Kidney epithelial cell (primary cell): ENCODE results near the gene GPRC5D. TPM values are rescaled to one million over a fixed set of nuclear protein-coding genes. Genes with fewer than 3 reads are reported as not detected.

Experiments
- DNase-seq: peaks from one replicate; pipeline ENCODE4 v3.0.0-alpha.2; 2010; ENCODE audit warnings: low read depth
- H3K27me3 ChIP-seq: 2 replicates; pipeline ENCODE4 v1.6.0; 2011; ENCODE audit warnings: low read length; ENCODE audit not compliant: control insufficient read depth, insufficient read depth
- H3K36me3 ChIP-seq: 2 replicates; pipeline ENCODE4 v1.5.1; 2011; ENCODE audit warnings: low read length; ENCODE audit not compliant: control insufficient read depth, insufficient read depth
- H3K4me3 ChIP-seq: 2 replicates; pipeline ENCODE4 v1.5.1; 2011; ENCODE audit warnings: low read depth, mild to moderate bottlenecking, control low read depth, low read length
- total RNA-seq: library from RNA; depleted of rRNA; stranded (reverse); fragments of >200 nt; gene quantifications from 2 replicates; pipeline ENCODE4 v1.2.3, GENCODE V29; 2015
- TF ChIP-seq, protein P1 (sequence below): IDR thresholded peaks from 2 replicates; pipeline ENCODE4 v1.5.1; 2011; ENCODE audit warnings: mild to moderate bottlenecking, moderate library complexity, low read length, control low read depth, inconsistent platforms; ENCODE audit not compliant: insufficient read depth, poor library complexity, severe bottlenecking

GPRC5D gene
- total RNA-seq, 1 donor from 2014 or later: not detected

DNA sequence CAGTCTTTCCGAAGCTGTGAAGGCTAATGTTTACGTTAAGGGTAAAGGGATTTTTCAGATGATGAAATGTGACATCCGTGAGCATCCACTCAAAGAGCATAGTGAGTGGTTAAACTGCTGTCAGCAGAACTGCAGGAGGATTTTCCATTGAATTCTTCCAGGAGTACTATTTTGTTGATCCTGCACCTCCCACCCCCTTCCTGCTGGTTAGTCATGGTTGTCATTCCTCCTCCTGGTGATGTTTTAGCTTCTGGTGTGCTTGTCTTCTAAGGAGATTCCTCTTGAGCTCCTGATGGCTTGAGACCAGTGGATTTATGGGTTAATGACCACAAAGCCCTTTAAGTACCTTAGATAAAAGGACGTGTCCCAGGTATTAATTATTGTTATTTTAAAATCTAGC, 2.4 kb upstream of the GPRC5D start:
- peak; percentile 21 for DNase-seq
- TF ChIP-seq, protein P1, sequence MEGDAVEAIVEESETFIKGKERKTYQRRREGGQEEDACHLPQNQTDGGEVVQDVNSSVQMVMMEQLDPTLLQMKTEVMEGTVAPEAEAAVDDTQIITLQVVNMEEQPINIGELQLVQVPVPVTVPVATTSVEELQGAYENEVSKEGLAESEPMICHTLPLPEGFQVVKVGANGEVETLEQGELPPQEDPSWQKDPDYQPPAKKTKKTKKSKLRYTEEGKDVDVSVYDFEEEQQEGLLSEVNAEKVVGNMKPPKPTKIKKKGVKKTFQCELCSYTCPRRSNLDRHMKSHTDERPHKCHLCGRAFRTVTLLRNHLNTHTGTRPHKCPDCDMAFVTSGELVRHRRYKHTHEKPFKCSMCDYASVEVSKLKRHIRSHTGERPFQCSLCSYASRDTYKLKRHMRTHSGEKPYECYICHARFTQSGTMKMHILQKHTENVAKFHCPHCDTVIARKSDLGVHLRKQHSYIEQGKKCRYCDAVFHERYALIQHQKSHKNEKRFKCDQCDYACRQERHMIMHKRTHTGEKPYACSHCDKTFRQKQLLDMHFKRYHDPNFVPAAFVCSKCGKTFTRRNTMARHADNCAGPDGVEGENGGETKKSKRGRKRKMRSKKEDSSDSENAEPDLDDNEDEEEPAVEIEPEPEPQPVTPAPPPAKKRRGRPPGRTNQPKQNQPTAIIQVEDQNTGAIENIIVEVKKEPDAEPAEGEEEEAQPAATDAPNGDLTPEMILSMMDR: no peak
- Histone ChIP-seq H3K27me3 (no peaks in the 10 kb centered on the region), H3K4me3 (no peak overlapping the region), H3K36me3 (no peaks in the 10 kb centered on the region)

DNA sequence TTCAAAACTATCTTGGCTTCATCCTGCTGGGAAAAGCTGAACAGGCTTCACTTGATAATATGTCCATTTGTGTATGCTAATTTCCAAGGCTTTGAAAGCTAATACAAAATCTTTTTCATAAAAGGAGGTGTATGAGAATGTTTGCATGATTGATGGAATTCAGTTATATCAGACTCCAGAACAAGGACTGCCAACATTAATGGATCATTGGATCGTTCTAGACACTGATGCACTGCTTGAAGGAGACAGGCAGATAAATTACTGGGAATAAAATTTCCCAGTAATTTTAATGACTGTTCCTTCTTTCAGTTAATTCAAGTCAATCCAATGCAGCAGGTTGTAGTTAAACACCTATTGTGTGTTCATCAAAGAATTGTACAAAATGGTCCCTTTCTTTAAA, 466 bp downstream of the GPRC5D start:
- DNase-seq: no peak
- no peaks in the 10 kb centered on the region for H3K27me3 ChIP-seq
- H3K36me3 ChIP-seq: no peaks in the 10 kb centered on the region
- TF ChIP-seq, protein P1: no peak
- no peak overlapping the region for H3K4me3 ChIP-seq

DNA sequence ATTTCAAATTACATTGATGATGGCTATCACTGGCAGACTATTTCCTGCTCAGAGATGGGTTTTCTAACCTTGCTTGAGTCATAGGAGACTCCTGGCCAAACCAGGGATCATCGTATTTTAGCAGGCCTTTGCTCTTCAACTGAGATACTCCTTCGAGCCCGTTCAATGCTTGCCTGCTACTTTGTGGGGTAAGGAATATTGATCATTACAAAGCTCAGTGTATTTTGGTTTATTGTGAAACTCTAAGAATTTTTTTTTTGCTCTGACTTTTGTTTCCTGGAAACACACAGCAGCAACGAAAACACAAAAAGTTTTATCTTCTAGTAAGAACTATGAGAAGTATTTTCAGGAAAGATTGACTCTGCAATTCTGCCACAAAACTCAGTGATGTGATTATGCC, 4.1 kb downstream of the GPRC5D start:
- Histone ChIP-seq H3K27me3 (no peaks in the 10 kb centered on the region), H3K36me3 (no peaks in the 10 kb centered on the region), H3K4me3 (no peak overlapping the region)
- no peak for DNase-seq
- TF ChIP-seq, protein P1: no peak

DNA sequence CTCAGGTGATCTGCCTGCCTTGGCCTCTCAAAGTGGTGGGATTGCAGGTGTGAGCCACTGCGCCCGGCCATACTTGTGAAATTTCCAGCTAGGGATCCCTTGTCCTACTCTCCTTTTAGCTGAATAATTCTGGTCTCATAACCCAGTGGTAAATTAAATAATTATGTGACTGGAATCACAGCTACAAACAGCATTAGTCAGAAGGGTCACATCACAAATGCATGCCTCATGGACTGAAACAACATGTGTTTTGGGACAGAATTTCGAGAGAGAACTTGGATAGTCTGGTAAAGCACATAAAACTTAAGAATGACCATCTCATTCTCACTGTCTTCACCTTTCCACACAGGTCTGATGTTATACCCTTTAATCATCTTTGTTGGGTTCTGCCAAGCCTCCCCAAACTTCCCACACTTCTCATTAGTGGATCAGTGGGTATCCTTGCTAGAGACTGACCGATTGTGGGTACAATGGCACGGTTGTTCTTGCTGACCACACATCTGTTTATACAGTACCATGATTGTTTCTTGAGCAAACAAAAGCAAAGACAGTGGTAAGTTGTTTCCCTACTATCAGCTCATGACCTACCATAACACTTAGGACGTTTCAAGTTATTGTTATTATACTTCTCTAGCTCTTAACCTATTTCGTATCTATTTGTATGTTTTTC, 5.1 kb downstream of the GPRC5D start:
- TF ChIP-seq, protein P1: no peak
- Histone ChIP-seq H3K4me3 (no peak overlapping the region), H3K27me3 (no peaks in the 10 kb centered on the region), H3K36me3 (no peaks in the 10 kb centered on the region)
- DNase-seq: no peak

DNA sequence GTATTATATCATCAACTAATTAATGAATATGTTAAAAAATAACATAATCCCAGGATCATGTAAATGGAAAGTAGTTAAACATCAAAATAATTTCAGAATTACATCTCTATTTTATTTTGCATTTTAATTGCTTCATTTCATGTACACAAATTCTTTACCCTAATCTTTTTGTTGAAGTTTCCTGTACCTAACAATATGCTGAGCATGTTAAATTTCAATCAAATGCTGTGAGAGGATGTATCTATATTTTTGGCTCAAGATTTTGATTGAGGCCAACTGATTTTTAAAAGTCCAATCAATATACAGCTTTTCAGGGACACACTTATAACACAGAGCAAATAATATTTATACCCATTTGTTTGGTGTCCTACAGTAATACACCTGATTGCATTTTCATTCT, 6.4 kb downstream of the GPRC5D start:
- Histone ChIP-seq H3K36me3 (no peaks in the 10 kb centered on the region), H3K27me3 (no peaks in the 10 kb centered on the region), H3K4me3 (no peak overlapping the region)
- no peak for DNase-seq
- TF ChIP-seq, protein P1: no peak
